HG03045 (cell line): ENCODE data around the gene SUN5.

Experiments
- ATAC-seq: cut with Tn5 transposase; IDR thresholded peaks from one replicate; pipeline ENCODE4 v1.9.1; 2021; ENCODE audit warnings: mild to moderate bottlenecking, moderate library complexity; ENCODE audit not compliant: unreplicated experiment

SUN5 gene

GRCh38 chr20:33026779-33027759 lies 22.8 kb upstream of the SUN5 start:
- no peak for ATAC-seq

GRCh38 chr20:33026072-33026778 lies 22.0 kb upstream of the SUN5 start:
- no peak for ATAC-seq

- no peak for ATAC-seq
Measured at GRCh38 chr20:33025318-33025876, 21.2 kb upstream of the SUN5 start.

- no peak for ATAC-seq
Measured at GRCh38 chr20:33024609-33025317, 20.5 kb upstream of the SUN5 start.

- no peak for ATAC-seq
Measured at GRCh38 chr20:33024243-33024560, 20.0 kb upstream of the SUN5 start.

- no peak for ATAC-seq
Measured at GRCh38 chr20:33023439-33024242, 19.4 kb upstream of the SUN5 start.

- no peak for ATAC-seq
Measured at GRCh38 chr20:33022694-33023438, 18.6 kb upstream of the SUN5 start.

- no peak for ATAC-seq
Measured at GRCh38 chr20:33022289-33022688, 18.1 kb upstream of the SUN5 start.

- no peak for ATAC-seq
Measured at GRCh38 chr20:33021879-33022278, 17.6 kb upstream of the SUN5 start.

- ATAC-seq = no peak
Measured at GRCh38 chr20:33020278-33021161, 16.3 kb upstream of the SUN5 start.

GRCh38 chr20:33019465-33020277 lies 15.4 kb upstream of the SUN5 start:
- no peak for ATAC-seq

GRCh38 chr20:33018169-33018931 lies 14.1 kb upstream of the SUN5 start:
- ATAC-seq = no peak

- no peak for ATAC-seq
Measured at GRCh38 chr20:33017542-33017941, 13.3 kb upstream of the SUN5 start.

- no peak for ATAC-seq
Measured at GRCh38 chr20:33016581-33017109, 12.4 kb upstream of the SUN5 start.

GRCh38 chr20:33015700-33016580 lies 11.7 kb upstream of the SUN5 start:
- no peak for ATAC-seq

GRCh38 chr20:33015114-33015484 lies 10.9 kb upstream of the SUN5 start:
- no peak for ATAC-seq
